ENCODE data around the gene ADCY4. TPM values are rescaled to one million over a fixed set of nuclear protein-coding genes. Genes with fewer than 3 reads are reported as not detected.

Gene ADCY4
- total RNA-seq, 4 donors from 2014 or later = 6.7 to 22.8 (median 16.5) TPM

DNA sequence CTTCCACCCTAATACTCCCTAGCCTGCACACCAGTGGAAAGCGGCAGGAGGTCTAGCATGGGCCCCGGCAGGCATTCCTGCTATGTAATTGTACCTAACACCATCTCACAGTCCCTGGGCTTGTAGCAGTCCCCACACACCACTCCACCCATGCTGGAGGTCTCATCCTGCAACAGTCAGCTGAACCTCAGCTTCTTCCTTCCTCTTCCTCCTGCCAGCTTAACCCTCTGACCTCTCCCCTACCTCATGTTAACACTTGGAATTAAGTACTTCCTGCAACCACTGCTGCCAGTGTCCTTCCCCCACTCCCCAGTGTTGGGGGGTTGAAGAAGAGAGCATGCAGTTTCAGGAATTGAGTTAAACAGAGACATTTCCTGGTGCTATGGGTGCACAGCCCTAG, 7.6 kb downstream of the ADCY4 start:
- H3K4me3 ChIP-seq (ENCODE audit: low read depth, poor library complexity, severe bottlenecking) = no peak overlapping the region
- no peak for TF ChIP-seq POLR2A (IDR thresholded peaks at IDR 0.05)
- TF ChIP-seq CTCF (IDR thresholded peaks at IDR 0.05) = no peak
- no peak for DNase-seq (ENCODE audit: low spot score in 2 of 2)
- intact Hi-C loops (cut with DNase I; ENCODE audit: low total_unique reads) = no loop called here
- WGBS, 2 donors = 89 to 100% methylated on average over 2 of the region's 2 CpGs

GRCh38 chr14:24325963-24326362, 8.9 kb downstream of the ADCY4 start:
- TF ChIP-seq POLR2A (IDR thresholded peaks at IDR 0.05) (no peak), CTCF (IDR thresholded peaks at IDR 0.05) (no peak)
- intact Hi-C loops (cut with DNase I; ENCODE audit: low total_unique reads) = no loop called here
- no peak overlapping the region for H3K4me3 ChIP-seq (ENCODE audit: low read depth, poor library complexity, severe bottlenecking)
- no peak for DNase-seq (ENCODE audit: low spot score in 2 of 2)
- WGBS, 2 donors = 85% methylated on average over 9 of the region's 9 CpGs

DNA sequence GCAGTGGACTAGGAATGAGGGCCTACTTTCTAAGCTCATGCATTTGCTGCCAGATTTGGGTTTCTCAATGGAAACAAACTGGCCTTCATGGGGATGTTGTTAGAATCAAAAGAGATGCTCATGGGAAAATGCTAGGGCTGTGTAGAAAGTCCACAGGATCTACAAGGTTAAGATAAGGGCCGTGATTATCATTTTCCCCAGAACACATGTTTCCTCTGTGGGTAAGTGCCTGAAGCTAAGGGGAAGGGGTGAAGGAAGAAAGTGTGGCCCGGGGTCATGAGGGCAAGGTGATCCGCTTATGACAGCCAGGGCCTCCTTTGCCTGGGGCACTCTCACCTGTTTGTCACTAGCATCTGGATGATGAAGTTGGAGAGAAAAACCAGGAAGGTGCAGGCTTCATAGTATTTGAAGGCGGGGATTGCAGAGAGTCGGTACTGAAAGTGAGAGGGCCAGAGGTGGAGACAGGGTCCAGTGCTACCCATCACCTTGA, 9.8 kb downstream of the ADCY4 start:
- H3K4me3 ChIP-seq (ENCODE audit: low read depth, poor library complexity, severe bottlenecking) = no peak overlapping the region
- intact Hi-C loops (cut with DNase I; ENCODE audit: low total_unique reads) = no loop called here
- 82 to 87% methylated on average over 5 of the region's 5 CpGs for WGBS, 2 donors
- DNase-seq (ENCODE audit: low spot score in 2 of 2) = no peak
- TF ChIP-seq POLR2A (IDR thresholded peaks at IDR 0.05) (no peak), CTCF (IDR thresholded peaks at IDR 0.05) (no peak)

DNA sequence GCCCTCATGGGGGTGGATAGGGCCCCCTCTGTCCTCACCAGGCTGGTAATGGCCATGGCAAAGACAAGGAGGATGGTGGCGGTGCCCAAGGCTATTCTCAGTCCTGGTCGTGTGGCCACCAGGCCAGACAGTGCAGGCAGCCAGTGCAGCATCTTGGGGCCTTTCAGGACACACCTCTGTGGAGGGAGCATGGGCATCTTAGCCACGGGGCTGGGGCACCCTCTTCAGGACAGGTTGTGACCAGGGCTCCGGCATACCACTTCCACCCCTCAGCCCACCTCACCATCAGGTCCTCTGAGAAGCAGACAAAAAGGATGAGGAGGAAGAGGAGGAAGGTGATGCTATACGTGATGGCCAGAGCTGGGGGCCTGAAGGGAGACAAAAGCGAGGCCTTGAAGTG, 10.8 kb downstream of the ADCY4 start:
- 80 to 81% methylated on average over 6 of the region's 6 CpGs for WGBS, 2 donors
- DNase-seq (ENCODE audit: low spot score in 2 of 2) = no peak
- no peak for TF ChIP-seq CTCF (IDR thresholded peaks at IDR 0.05)
- TF ChIP-seq POLR2A (IDR thresholded peaks at IDR 0.05) = no peak
- intact Hi-C loops (cut with DNase I; ENCODE audit: low total_unique reads) = no loop called here
- H3K4me3 ChIP-seq (ENCODE audit: low read depth, poor library complexity, severe bottlenecking) = no peak overlapping the region

DNA sequence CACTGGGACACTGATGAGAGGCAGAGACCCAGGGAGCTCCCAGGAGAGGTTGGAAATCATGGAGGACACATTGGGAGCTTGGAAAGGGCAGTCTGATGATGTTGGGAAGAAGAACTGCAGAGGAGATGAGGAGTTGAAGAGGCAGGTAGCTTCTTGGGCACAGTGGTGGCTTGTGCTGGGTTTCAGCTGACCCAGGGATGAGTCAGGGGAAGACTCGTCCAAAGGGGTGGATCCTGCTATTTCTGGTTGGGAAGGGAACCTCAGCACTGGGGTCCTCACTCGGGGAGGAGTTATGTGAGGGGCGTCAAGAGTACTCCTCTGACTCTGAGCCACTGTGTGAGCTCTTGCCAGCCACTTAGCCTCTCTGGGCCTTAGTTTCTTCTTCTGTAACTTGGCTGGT, 11.5 kb downstream of the ADCY4 start:
- DNase-seq (ENCODE audit: low spot score in 2 of 2) = no peak
- intact Hi-C loops (cut with DNase I; ENCODE audit: low total_unique reads) = no loop called here
- H3K4me3 ChIP-seq (ENCODE audit: low read depth, poor library complexity, severe bottlenecking) = no peak overlapping the region
- 54 to 55% methylated on average over 3 of the region's 3 CpGs for WGBS, 2 donors
- no peak for TF ChIP-seq CTCF (IDR thresholded peaks at IDR 0.05)
- TF ChIP-seq POLR2A (IDR thresholded peaks at IDR 0.05) = no peak

DNA sequence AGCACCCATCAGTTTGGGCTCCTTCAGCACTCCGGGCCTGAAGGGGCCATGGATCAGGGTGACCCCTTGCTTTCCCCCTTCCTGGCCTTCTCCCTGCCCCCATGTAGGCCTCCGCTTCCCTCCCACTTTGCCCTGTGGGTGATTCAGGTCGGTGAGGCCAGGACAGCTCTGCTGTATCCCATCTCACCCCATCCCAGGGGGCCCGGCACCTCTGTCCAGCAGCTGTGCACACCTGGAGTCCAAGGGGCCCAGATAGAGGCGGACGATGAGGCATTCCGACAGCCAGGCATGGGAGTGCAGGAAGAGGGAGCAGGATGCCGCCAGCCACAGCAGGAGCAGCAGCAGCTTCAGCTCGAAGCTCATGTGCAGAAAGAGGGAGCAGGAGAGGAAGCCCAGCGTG, 12.2 kb downstream of the ADCY4 start:
- WGBS, 2 donors = 84 to 86% methylated on average over 8 to 10 of the region's 10 CpGs
- no peak overlapping the region for H3K4me3 ChIP-seq (ENCODE audit: low read depth, poor library complexity, severe bottlenecking)
- intact Hi-C loops (cut with DNase I; ENCODE audit: low total_unique reads) = no loop called here
- no peak for TF ChIP-seq CTCF (IDR thresholded peaks at IDR 0.05)
- TF ChIP-seq POLR2A (IDR thresholded peaks at IDR 0.05) = no peak
- DNase-seq (ENCODE audit: low spot score in 2 of 2) = no peak
